ENCODE results near the gene ABAT.

DNA sequence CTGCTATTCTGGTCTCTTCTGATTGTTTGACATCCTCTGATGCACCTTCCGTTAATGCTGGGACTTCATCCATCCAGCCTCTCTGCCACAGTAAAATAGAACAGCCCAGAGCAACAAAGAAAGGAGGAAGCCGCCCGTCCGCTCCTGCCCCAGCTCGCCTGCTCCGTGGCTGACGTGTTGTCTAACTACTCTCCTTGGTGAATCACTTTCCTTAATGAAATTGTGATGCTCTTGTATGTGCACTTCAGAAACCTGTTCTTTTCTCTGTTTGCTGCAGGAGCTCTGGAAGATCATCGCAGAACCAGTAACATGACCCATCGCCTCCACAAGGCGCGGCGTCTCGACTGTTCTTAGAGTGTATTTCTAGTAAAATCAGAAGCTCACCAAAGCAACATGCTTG, 28.6 kb upstream of the ABAT start:
- TF ChIP-seq, protein P1, sequence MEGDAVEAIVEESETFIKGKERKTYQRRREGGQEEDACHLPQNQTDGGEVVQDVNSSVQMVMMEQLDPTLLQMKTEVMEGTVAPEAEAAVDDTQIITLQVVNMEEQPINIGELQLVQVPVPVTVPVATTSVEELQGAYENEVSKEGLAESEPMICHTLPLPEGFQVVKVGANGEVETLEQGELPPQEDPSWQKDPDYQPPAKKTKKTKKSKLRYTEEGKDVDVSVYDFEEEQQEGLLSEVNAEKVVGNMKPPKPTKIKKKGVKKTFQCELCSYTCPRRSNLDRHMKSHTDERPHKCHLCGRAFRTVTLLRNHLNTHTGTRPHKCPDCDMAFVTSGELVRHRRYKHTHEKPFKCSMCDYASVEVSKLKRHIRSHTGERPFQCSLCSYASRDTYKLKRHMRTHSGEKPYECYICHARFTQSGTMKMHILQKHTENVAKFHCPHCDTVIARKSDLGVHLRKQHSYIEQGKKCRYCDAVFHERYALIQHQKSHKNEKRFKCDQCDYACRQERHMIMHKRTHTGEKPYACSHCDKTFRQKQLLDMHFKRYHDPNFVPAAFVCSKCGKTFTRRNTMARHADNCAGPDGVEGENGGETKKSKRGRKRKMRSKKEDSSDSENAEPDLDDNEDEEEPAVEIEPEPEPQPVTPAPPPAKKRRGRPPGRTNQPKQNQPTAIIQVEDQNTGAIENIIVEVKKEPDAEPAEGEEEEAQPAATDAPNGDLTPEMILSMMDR (IDR thresholded peaks at IDR 0.05; ENCODE audit: low read length): no peak
- TF ChIP-seq EZH2phosphoT487 (IDR thresholded peaks at IDR 0.05; ENCODE audit: low read length): no peak
